ENCODE results near the gene CSNK2A2. TPM values are rescaled to one million over a fixed set of nuclear protein-coding genes. Genes with fewer than 3 reads are reported as not detected.

Gene CSNK2A2
- total RNA-seq, 2 donors from 2014 or later, result 53.4 to 62.0 TPM

GRCh38 chr16:58110571-58111301 is 87.2 kb downstream of the CSNK2A2 start:
- DNase-seq, result no peak
- intact Hi-C loops (cut with DNase I), result loop anchor here (10.0 kb wide), 1 partner anchor 206 kb away; no protein-coding TSS in a partner anchor
- no peaks in the 10 kb centered on the region for H3K9me3 ChIP-seq

DNA sequence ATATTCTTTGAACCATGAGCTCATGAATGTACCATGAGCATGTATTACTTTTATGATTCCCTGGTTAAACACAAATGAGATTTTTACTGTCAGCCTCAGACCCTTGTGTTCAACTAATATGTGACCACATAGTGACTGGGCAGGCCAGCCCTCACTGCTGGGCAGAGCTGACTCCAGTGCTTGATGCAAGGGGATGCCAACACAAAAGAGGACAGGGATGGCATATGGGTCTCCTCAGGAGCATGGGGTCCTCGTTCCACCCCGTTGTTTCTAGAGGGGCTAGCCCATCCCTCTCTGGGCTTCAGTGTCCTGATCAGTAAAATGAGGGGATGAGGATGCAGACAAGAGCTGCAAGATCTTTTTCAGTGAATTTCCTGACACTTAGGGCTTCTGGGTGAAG is 88.0 kb downstream of the CSNK2A2 start:
- intact Hi-C loops (cut with DNase I), result loop anchor here (10.0 kb wide), 1 partner anchor 205 kb away; no protein-coding TSS in a partner anchor
- no peak for DNase-seq

More at GRCh38 chr16:58110571-58111301, 87.2 kb downstream of the CSNK2A2 start:
- Histone ChIP-seq H3K36me3 (peaks cover 11% of the 10 kb centered on the region), H3K4me3 (no peak overlapping the region), H3K4me1 (no peaks in the 10 kb centered on the region), H3K9ac (ENCODE audit: low read depth in 2 of 2, low read length in 2 of 2) (no peak overlapping the region), H3K27me3 (no peaks in the 10 kb centered on the region), H3K27ac (no peak overlapping the region)
- TF ChIP-seq, protein P1, sequence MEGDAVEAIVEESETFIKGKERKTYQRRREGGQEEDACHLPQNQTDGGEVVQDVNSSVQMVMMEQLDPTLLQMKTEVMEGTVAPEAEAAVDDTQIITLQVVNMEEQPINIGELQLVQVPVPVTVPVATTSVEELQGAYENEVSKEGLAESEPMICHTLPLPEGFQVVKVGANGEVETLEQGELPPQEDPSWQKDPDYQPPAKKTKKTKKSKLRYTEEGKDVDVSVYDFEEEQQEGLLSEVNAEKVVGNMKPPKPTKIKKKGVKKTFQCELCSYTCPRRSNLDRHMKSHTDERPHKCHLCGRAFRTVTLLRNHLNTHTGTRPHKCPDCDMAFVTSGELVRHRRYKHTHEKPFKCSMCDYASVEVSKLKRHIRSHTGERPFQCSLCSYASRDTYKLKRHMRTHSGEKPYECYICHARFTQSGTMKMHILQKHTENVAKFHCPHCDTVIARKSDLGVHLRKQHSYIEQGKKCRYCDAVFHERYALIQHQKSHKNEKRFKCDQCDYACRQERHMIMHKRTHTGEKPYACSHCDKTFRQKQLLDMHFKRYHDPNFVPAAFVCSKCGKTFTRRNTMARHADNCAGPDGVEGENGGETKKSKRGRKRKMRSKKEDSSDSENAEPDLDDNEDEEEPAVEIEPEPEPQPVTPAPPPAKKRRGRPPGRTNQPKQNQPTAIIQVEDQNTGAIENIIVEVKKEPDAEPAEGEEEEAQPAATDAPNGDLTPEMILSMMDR (IDR thresholded peaks at IDR 0.05), result no peak

GRCh38 chr16:58109330-58109729 is 88.6 kb downstream of the CSNK2A2 start:
- intact Hi-C loops (cut with DNase I), result no loop called here
- Histone ChIP-seq H3K4me3 (no peak overlapping the region), H3K27me3 (no peaks in the 10 kb centered on the region), H3K9me3 (no peaks in the 10 kb centered on the region), H3K36me3 (peaks cover 7% of the 10 kb centered on the region), H3K9ac (ENCODE audit: low read depth in 2 of 2, low read length in 2 of 2) (no peak overlapping the region), H3K27ac (no peak overlapping the region), H3K4me1 (no peaks in the 10 kb centered on the region)
- TF ChIP-seq, protein P1 (IDR thresholded peaks at IDR 0.05), result no peak
- DNase-seq, result no peak

More for the DNA sequence above, 88.0 kb downstream of the CSNK2A2 start:
- TF ChIP-seq, protein P1 (IDR thresholded peaks at IDR 0.05), result no peak
- Histone ChIP-seq H3K4me3 (no peak overlapping the region), H3K27ac (no peak overlapping the region), H3K36me3 (peaks cover 11% of the 10 kb centered on the region), H3K27me3 (no peaks in the 10 kb centered on the region), H3K9me3 (no peaks in the 10 kb centered on the region), H3K4me1 (no peaks in the 10 kb centered on the region), H3K9ac (ENCODE audit: low read depth in 2 of 2, low read length in 2 of 2) (no peak overlapping the region)

Other genes starting within 250 kb of the CSNK2A2 start
- gene CNGB1, start 227.0 kb downstream of the CSNK2A2 start, total RNA-seq, result under 1 TPM; 0.05 to 0.69 TPM
- gene ZNF319, start 197.4 kb downstream of the CSNK2A2 start, total RNA-seq, result 1 to 10 TPM; 3.5 to 5.3 TPM
- gene USB1, start 196.7 kb downstream of the CSNK2A2 start, total RNA-seq, result 10 to 100 TPM; 34.2 to 49.8 TPM
- 100 to 1,000 TPM in 1 of 2 donors, 10 to 100 TPM in 1; 79.2 to 126 TPM for gene MMP15, start 172.4 kb downstream of the CSNK2A2 start, total RNA-seq
- gene CFAP20, start 68.7 kb downstream of the CSNK2A2 start, total RNA-seq, result 10 to 100 TPM; 26.7 to 32.1 TPM
- not detected for gene PRSS54, start 96.9 kb upstream of the CSNK2A2 start, total RNA-seq
- 10 to 100 TPM in 1 of 2 donors, 1 to 10 TPM in 1; 2.5 to 11.7 TPM for gene GINS3, start 194.4 kb upstream of the CSNK2A2 start, total RNA-seq

Data from colonic mucosa (tissue), 4 donors.